Stimulated activated naive CD8-positive, alpha-beta T cell treated with anti-CD3 and anti-CD28 coated beads, Interleukin-15, amount 100 ng/mL, for 72 hours (primary cell): ENCODE data around the gene ZFC3H1.

ENCODE experiments used
- ATAC-seq: fragments of 150-1000 bp; cut with Tn5 transposase; 2 replicates; pipeline ENCODE4 v1.10.0; 2021; ENCODE audit warnings: mild to moderate bottlenecking, moderate library complexity
- DNase-seq, 2 donors: peaks; one replicate each; pipeline ENCODE4 v3.0.0; 2021 to 2022
- H3K27ac Mint-ChIP-seq, 2 donors: one replicate each; pipeline ENCODE4 v1.8.0; 2022; ENCODE audit warnings: mild to moderate bottlenecking in 2 of 2, mixed read lengths in 2 of 2, moderate library complexity in 2 of 2
- H3K27me3 Mint-ChIP-seq: one replicate; pipeline ENCODE4 v1.8.0; 2022; ENCODE audit warnings: mixed read lengths
- H3K4me1 Mint-ChIP-seq: one replicate; pipeline ENCODE4 v1.8.0; 2022; ENCODE audit warnings: mild to moderate bottlenecking, mixed read lengths
- H3K4me3 Mint-ChIP-seq, 2 donors: one replicate each; pipeline ENCODE4 v1.8.0; 2022; ENCODE audit warnings: mild to moderate bottlenecking in 2 of 2, mixed read lengths in 2 of 2, moderate library complexity in 1 of 2
- H3K9me3 Mint-ChIP-seq, 2 donors: one replicate each; pipeline ENCODE4 v1.8.0; 2022; ENCODE audit warnings: mixed read lengths in 2 of 2

ZFC3H1 gene

DNA sequence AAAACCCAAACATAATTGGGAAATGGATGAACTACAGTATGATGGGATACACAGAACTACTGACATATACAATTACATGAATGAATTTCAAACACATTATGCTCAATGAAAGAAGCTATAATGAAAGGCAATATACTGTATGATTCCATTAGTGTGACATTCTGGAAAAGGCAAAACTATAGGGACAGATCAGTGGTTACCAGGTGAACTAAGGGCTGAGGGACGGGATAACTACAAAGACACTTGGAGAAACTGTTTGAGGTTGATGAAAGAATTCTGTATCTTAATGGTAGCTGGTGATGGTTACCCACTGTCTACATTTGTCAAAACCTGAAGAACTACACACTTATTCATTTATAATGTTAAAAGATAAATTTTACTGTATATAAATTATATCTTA lies 7.7 kb downstream of the ZFC3H1 start:
- Mint-ChIP-seq H3K27ac (no peak overlapping the region), H3K4me3 (peak overlapping the region; percentile 49 to 56), H3K4me1 (peaks cover 38% of the 10 kb centered on the region), H3K9me3 (no peaks in the 10 kb centered on the region), H3K27me3 (no peaks in the 10 kb centered on the region)
- ATAC-seq (no peak), DNase-seq (no peak)

DNA sequence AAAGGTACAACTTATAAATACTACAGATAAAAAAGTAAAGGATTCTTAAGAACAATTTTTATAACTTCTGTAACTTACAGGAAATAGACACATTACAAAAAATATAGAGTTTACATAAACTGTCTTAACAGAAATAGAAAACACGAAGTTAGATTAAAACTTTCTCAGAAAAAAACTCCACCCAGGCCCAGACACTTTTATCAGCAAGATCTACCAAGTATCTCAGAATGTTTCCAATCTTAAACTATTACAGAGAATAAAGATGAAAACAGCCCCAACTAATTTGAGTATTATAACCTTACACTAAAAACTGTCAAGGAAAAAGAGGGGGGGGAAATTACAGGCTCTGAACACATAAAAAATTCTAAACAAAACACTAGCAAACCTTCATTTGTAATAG lies 8.2 kb downstream of the ZFC3H1 start:
- H3K4me3 Mint-ChIP-seq: peak overlapping the region; percentile 49 to 56
- no peak for DNase-seq
- H3K27ac Mint-ChIP-seq: no peak overlapping the region
- no peak for ATAC-seq
- no peaks in the 10 kb centered on the region for H3K27me3 Mint-ChIP-seq
- peaks cover 38% of the 10 kb centered on the region for H3K4me1 Mint-ChIP-seq
- no peaks in the 10 kb centered on the region for H3K9me3 Mint-ChIP-seq

DNA sequence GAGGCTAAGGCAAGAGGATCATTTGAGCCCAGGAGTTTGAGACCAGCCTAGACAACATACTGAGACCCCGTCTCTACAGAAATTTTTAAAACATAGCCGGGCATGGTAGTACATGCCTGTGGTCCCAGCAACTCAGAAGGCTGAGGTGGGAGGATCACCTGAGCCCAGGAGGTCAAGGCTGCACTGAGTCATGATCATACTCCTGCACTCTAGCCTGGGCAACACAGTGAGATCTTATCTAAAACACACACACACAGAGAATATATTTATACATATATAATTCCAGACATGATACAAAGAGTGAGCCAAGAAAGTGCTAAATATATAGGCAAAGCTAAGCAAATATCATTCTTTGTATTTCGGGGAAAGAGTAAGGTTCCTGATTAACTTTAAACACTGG lies 9.4 kb downstream of the ZFC3H1 start:
- Mint-ChIP-seq H3K27me3 (no peaks in the 10 kb centered on the region), H3K27ac (no peak overlapping the region), H3K4me3 (no peak overlapping the region), H3K9me3 (no peaks in the 10 kb centered on the region), H3K4me1 (peaks cover 43% of the 10 kb centered on the region)
- ATAC-seq: no peak
- DNase-seq: no peak

DNA sequence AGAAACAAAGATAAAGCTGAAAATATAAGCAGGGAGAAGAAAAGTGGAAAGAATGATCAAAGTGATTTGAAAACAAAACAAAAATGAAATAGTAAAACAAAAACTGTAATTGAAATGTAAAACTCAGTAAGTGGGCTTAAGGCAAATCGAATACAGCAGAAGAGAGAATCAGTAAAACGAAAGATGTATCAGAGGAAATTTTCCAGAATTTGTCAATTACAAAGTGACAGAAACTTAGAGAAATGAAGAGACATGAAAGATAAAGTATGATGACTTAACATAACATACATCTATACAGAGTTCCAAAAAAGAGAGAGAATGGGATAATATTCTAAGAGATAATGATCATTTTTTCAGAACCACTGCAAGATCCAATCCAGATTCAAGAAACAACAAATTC lies 10.5 kb downstream of the ZFC3H1 start:
- H3K4me3 Mint-ChIP-seq: no peak overlapping the region
- peaks cover 39% of the 10 kb centered on the region for H3K4me1 Mint-ChIP-seq
- no peak for ATAC-seq
- DNase-seq: no peak
- H3K27ac Mint-ChIP-seq: no peak overlapping the region
- no peaks in the 10 kb centered on the region for H3K27me3 Mint-ChIP-seq
- no peaks in the 10 kb centered on the region for H3K9me3 Mint-ChIP-seq

DNA sequence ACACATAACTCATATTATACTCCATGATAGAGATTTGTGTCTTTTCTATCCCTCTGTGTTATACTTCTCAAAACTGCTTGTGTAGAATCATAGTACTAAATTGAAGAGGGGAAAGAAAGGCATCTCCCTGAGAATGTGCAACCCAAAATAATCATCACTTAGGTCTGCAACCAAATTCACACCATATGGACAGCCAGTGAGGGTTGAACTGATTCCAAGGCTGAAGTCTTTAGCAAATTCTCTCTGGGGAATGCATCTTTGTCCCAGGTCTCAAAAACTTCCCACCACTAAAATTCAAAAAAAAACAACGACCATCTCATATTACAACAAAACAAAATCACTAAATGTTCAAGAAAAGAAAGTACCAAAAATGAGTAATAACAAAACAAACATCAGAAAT lies 11.0 kb downstream of the ZFC3H1 start:
- H3K27ac Mint-ChIP-seq: no peak overlapping the region
- DNase-seq: no peak
- H3K4me3 Mint-ChIP-seq: no peak overlapping the region
- H3K9me3 Mint-ChIP-seq: no peaks in the 10 kb centered on the region
- ATAC-seq: no peak
- no peaks in the 10 kb centered on the region for H3K27me3 Mint-ChIP-seq
- H3K4me1 Mint-ChIP-seq: peaks cover 37% of the 10 kb centered on the region

DNA sequence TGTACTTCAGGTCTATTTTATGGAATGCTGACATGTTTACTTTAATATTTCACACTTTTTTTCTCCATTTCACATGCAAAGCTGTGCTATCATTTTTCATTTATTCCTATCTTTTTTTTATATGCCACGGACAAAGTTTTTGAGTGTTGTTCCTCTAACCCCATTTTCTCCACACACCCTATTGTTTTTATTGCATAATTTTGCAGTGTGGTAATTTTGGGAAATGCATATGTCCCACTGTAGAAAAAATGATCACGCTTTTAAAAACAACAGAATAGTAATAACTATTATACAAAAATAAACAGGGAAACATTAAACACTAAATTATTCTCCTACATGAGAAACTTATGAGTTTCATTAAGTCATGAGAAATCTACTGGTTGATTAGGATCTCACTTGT lies 14.2 kb downstream of the ZFC3H1 start:
- H3K27ac Mint-ChIP-seq: peak overlapping the region in 1 of 2 donors; percentile 51
- no peak for DNase-seq
- no peaks in the 10 kb centered on the region for H3K9me3 Mint-ChIP-seq
- no peak for ATAC-seq
- H3K4me1 Mint-ChIP-seq: peaks cover 18% of the 10 kb centered on the region
- no peaks in the 10 kb centered on the region for H3K27me3 Mint-ChIP-seq
- H3K4me3 Mint-ChIP-seq: no peak overlapping the region

DNA sequence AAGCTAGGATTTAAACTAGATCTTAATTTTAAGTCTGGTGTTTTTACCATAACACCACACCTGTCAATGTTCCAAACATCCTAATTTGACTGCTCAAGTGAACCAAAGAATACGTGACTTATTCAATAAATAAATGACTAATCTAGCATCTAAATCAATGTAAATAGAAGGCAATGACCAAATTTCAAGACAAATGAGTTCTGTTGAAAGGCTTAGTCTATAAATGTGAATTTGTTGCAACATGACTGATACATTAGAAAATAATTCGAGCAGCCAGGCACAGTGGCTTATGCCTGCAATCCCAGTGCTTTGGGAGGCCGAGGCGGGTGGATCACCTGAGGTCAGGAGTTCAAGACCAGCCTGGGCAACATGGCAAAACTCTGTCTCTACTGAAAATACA lies 15.1 kb downstream of the ZFC3H1 start:
- ATAC-seq: no peak
- Mint-ChIP-seq H3K4me3 (no peak overlapping the region), H3K9me3 (no peaks in the 10 kb centered on the region), H3K27ac (no peak overlapping the region), H3K4me1 (peaks cover 19% of the 10 kb centered on the region), H3K27me3 (no peaks in the 10 kb centered on the region)
- DNase-seq: no peak

DNA sequence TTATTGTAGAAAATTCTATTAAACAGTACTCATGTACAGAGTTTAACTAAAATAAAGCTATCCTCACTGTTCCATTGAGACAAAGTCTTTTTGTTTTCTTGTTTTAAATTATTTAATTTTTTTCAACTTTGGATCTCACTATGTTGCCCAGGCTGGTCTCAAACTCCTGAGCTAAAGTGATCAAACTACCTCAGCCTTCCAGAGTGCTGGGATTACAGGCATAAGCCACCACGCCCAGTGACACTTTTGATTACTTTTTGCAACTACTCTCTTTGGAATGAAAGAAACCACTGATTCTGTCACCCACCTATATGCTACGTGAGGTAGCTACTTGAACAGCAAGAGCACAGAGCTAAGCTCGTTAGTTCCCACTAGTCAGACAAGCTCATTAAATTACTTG lies 17.1 kb downstream of the ZFC3H1 start:
- Mint-ChIP-seq H3K9me3 (no peaks in the 10 kb centered on the region), H3K27ac (peak overlapping the region in 1 of 2 donors; percentile 48), H3K27me3 (no peaks in the 10 kb centered on the region), H3K4me3 (no peak overlapping the region), H3K4me1 (peaks cover 24% of the 10 kb centered on the region)
- DNase-seq: no peak
- no peak for ATAC-seq

DNA sequence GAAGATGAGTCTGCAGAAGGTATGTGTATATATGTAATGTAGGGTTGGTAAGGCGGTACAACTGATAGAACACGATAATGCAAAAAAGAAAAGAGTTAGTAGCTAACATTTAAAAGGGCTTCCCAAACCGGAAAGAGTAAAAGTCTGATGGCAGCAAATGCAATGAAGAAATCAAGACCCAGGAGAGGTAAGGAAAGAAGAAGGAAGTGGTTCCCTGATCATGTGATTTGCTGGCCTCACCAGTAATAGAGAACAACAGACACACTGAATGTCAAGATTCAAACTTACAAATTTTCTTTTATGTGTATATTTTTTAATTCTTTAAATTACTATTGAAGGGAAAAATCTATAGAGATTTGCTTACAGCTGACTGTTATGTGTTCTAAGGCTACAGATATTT lies 18.4 kb downstream of the ZFC3H1 start:
- ATAC-seq (no peak), DNase-seq (no peak)
- peaks cover 24% of the 10 kb centered on the region for H3K4me1 Mint-ChIP-seq
- H3K27ac Mint-ChIP-seq: peak overlapping the region in 1 of 2 donors; percentile 72
- no peaks in the 10 kb centered on the region for H3K27me3 Mint-ChIP-seq
- no peaks in the 10 kb centered on the region for H3K9me3 Mint-ChIP-seq
- no peak overlapping the region for H3K4me3 Mint-ChIP-seq

DNA sequence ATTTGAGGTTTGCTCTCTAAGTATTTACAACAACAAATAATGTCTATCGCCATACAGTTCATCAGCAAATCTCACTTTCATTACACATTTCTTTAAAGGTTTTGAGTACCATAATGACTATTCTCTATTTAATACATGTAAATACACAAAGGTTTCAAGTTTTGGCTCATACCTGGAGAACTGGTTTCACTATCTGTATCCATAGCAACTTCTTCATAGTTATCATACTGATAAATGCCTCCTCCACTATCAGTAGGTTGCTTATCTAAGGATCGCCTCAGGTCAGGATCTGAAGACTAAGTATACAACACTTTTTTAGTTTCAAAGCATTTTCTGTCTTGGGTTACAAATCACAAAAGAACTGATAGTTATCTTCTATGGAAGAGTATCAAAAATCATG lies 21.4 kb downstream of the ZFC3H1 start:
- Mint-ChIP-seq H3K27ac (no peak overlapping the region), H3K4me1 (peaks cover 23% of the 10 kb centered on the region), H3K9me3 (no peaks in the 10 kb centered on the region), H3K27me3 (no peaks in the 10 kb centered on the region), H3K4me3 (no peak overlapping the region)
- no peak for DNase-seq
- ATAC-seq: peak; percentile 86

DNA sequence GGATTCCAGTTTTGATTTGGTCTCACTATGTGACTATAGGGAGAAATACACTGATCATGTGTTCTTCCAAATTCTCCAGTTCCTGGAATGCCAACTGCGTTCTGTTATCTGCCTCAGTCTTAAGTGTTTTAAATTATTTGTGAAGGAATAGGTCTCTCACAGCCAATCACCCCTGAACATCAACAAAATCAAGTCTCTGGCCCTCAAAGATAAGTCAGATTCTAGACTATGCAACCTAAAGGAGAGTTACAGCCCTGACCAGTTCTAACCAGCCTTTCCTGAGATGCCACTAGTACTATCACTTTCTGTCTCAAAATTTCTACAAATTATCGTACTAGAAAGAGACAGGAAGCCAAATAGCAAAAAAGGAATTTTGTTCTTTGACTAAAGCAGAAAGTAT lies 22.3 kb downstream of the ZFC3H1 start:
- no peaks in the 10 kb centered on the region for H3K27me3 Mint-ChIP-seq
- no peaks in the 10 kb centered on the region for H3K9me3 Mint-ChIP-seq
- H3K4me3 Mint-ChIP-seq: no peak overlapping the region
- DNase-seq: no peak
- H3K27ac Mint-ChIP-seq: peak overlapping the region in 1 of 2 donors; percentile 30
- H3K4me1 Mint-ChIP-seq: peaks cover 29% of the 10 kb centered on the region
- no peak for ATAC-seq

DNA sequence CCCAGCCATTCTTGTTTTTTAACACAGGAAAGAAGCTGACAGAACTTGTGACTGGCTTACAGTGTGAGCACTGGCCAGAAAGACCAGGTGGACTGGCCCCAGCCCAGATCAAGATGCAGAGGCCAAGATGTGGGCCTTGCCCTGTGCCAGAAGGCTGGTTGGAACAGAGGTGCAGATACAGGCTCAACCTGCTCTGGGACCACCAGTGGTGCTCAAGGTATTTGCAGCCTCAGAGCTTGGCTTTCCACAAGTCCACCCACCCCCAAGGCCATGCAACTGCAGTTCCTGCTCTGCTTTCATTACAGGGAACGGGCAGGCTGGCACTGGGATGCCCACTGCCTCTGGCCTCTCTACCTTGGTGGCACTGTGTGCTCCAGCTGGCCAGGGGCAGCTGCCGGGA lies 23.3 kb downstream of the ZFC3H1 start:
- DNase-seq (no peak), ATAC-seq (no peak)
- no peaks in the 10 kb centered on the region for H3K27me3 Mint-ChIP-seq
- no peak overlapping the region for H3K27ac Mint-ChIP-seq
- peaks cover 27% of the 10 kb centered on the region for H3K4me1 Mint-ChIP-seq
- no peak overlapping the region for H3K4me3 Mint-ChIP-seq
- H3K9me3 Mint-ChIP-seq: no peaks in the 10 kb centered on the region

DNA sequence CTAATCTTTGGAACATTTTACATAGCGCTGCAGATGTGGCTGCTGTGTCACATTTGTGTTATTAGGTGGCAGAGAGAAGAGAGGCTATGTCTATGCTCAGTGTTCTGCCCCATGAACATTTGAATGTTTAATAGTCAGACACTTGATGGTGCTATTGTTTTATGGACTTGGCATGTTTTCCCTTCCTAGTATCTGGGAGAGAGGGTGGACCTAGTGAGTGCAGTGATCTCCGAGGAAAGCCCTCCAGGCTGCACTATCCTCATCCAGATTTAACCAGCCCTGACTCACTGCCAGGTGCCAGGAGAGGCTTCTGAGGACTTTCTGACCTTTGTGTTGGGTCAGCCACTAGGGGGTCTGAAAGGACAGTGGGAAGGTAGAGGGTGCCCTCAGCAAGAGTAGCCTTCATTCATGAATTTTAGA lies 24.3 kb downstream of the ZFC3H1 start:
- peak overlapping the region; percentile 13 to 76 for H3K27ac Mint-ChIP-seq
- peak; percentile 68 for ATAC-seq
- no peaks in the 10 kb centered on the region for H3K9me3 Mint-ChIP-seq
- H3K4me3 Mint-ChIP-seq: no peak overlapping the region
- no peak for DNase-seq
- H3K4me1 Mint-ChIP-seq: peaks cover 23% of the 10 kb centered on the region
- no peaks in the 10 kb centered on the region for H3K27me3 Mint-ChIP-seq

DNA sequence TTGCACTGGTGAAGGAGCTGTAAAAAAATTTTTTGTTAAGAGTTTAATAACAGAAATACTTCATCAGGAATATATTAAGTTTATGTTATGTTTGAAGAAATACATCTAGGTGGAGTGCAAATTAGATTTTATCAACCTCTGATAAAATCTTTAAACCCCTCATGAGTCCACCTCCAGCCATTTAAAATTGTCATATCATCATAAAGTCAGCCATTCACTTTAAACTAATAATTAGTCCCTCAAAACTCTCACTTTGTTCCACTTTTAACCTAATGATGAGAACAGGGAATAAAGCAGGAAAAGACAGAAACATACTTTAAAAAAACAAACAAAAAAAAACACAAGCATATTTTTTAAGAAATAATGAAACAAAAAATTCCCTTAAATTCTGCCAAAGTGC lies 25.1 kb downstream of the ZFC3H1 start:
- no peaks in the 10 kb centered on the region for H3K27me3 Mint-ChIP-seq
- H3K4me3 Mint-ChIP-seq: no peak overlapping the region
- ATAC-seq: no peak
- no peak for DNase-seq
- H3K9me3 Mint-ChIP-seq: no peaks in the 10 kb centered on the region
- H3K4me1 Mint-ChIP-seq: peaks cover 19% of the 10 kb centered on the region
- H3K27ac Mint-ChIP-seq: no peak overlapping the region

DNA sequence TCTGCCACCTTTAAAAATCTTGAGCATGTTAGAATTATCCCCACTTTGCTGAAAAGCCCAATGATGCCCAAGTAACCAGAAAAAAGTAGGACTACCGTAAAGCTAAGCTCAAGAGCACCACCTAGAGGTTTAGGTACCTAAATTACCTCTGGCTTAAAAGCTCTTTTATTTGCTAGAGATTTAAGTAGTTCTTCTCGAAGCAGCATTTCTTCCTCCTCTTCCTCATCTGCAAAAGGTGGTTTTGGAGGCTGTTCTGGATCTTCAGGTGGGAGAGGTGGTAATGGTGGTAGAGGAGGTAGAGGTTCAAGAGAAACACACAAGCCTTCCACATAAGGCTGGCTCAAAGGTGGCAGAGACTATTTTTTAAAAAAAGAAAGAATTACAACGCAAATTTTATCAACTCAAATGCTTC lies 26.9 kb downstream of the ZFC3H1 start:
- H3K4me1 Mint-ChIP-seq: peaks cover 15% of the 10 kb centered on the region
- no peak for DNase-seq
- ATAC-seq: no peak
- no peak overlapping the region for H3K4me3 Mint-ChIP-seq
- no peaks in the 10 kb centered on the region for H3K27me3 Mint-ChIP-seq
- H3K9me3 Mint-ChIP-seq: no peaks in the 10 kb centered on the region
- peak overlapping the region; percentile 36 to 80 for H3K27ac Mint-ChIP-seq

DNA sequence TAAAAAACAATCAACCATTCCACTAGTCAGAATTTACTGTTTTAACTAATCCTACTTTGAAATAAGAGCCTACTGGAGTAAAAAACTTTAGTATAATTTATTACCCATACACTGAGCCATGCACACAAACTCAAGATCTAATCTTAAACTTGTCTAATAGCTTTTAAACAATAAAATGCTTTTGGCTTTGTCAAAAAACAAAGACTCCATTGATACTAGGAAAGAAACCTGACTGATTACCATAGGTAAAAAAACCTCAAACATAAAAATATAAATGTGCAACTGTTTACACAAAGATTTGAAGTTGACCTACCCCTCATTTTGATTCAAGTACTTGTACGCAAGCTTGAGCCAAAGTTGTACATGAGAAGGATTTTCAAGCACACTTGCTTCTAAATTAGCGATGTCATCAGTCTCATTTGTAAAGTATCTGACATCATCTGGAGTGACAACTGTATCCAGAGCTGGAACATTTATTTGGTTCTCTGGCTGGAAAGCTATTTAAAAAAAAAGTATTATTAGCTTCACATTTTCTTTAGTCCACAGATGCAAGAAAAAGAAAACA lies 36.1 kb downstream of the ZFC3H1 start:
- no peak for ATAC-seq
- H3K4me1 Mint-ChIP-seq: peaks cover 12% of the 10 kb centered on the region
- H3K27me3 Mint-ChIP-seq: no peaks in the 10 kb centered on the region
- H3K27ac Mint-ChIP-seq: no peak overlapping the region
- DNase-seq: no peak
- no peak overlapping the region for H3K4me3 Mint-ChIP-seq
- no peaks in the 10 kb centered on the region for H3K9me3 Mint-ChIP-seq

DNA sequence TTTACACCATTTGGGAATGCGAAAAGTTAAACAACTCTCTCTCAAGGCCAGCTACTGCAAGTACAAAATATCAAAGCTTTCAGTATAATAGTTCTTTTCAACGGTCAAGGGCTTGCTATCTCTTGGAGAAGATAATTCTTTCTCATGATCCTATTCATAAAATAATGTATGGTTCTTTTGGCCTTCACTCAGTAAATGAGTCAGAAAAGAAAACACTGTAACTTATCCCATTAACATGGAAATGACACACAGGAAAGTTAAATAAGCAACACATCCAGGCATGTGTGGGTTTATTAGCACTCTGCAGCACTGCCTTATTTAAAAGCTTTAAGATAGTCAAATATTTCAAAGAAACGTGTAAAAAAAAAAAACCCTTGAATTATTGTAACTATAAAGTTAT lies 36.9 kb downstream of the ZFC3H1 start:
- Mint-ChIP-seq H3K27me3 (no peaks in the 10 kb centered on the region), H3K4me1 (peaks cover 16% of the 10 kb centered on the region), H3K9me3 (no peaks in the 10 kb centered on the region), H3K27ac (no peak overlapping the region), H3K4me3 (no peak overlapping the region)
- DNase-seq (no peak), ATAC-seq (no peak)
